KOPT-K1 (cell line): ENCODE data around the gene CADM4.
"Not testable (repeated sequence)": the region's sequence is repeated elsewhere in the genome, so short reads cannot be mapped to it uniquely, and the experiment has no call there.

Experiments used
- H3K27ac ChIP-seq: fragments of 200-600 bp; sonication (generic); 2 replicates; pipeline ENCODE4 v1.5.1; 2016; ENCODE audit warnings: antibody characterized with exemption, mild to moderate bottlenecking, low read depth, low read length; ENCODE audit not compliant: poor library complexity, severe bottlenecking
- H3K36me3 ChIP-seq: fragments of 200-600 bp; sonication (generic); 2 replicates; pipeline ENCODE4 v1.5.1; 2017; ENCODE audit warnings: antibody characterized with exemption, mild to moderate bottlenecking, low read length, moderate library complexity; ENCODE audit not compliant: insufficient read depth
- H3K9me3 ChIP-seq: fragments of 200-600 bp; sonication (generic); 2 replicates; pipeline ENCODE4 v1.5.1; 2017; ENCODE audit warnings: antibody characterized with exemption, low read length, mild to moderate bottlenecking; ENCODE audit not compliant: insufficient read depth, poor library complexity, severe bottlenecking

Gene CADM4

DNA sequence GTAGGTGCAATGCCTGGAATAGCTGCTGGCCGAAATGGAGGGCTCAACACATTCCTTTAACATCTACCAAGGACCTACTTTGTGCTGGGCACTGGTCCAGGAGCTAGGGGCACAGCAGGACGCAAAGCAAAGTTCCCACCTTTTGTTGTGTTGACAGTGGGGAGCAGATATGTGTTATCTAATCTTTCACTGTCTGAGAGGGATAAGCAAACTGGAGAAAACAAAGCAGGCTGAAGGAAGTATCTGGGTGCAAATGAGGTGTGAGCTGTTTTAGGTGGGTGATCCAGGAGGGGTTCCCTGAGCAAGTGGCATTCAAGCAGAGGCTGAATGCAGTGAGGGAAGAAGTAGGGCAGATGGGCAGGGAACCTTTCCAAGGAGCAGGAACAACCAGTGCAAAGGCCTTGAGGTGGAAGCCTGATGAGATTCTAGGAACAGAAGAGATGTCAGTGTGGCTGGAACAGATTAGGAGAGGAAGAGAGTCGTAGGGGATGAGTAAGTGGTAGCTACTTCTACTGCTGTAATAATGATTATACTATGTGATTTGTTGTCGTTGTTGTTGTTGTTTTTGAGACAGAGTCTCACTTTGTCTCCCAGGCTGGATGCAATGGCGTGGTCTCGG is 32.5 kb upstream of the CADM4 start:
- H3K9me3 ChIP-seq = no peaks in the 10 kb centered on the region
- H3K27ac ChIP-seq = no peak overlapping the region
- no peaks in the 10 kb centered on the region for H3K36me3 ChIP-seq

DNA sequence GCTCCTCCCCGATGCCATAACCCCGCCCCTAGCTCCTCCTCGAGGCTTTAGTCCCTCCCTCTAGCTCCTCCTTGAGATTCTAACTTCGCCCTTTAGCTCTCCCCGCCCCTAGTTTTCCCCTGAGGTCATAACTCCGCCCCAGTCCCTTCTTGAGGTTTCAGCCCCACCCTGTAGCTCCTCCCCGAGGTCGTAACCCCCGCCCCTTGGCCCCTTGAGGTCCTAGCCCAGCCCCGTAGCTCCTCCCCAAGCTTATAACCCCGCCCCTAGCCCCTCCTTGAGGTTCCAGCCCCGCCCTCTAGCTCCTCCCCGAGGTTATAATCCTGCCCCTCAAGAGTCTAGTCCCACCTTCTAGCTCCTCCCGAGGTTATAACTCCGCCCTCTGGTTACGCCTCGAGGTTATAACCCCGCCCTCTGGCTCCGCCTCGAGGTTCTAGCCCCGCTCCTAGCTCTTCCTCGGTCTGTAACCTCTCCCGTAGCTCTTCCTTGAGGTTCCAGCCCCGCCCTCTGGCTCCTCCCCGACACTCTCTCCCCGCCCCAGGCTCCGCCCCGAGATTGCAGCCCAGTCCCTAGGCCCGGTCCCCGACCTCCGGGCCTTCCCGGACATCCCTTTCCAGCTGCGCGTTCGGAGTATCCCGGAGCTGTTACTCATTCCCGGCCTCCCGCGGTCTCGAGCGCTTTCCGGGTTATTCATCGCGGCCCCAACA is 28.9 kb upstream of the CADM4 start:
- no peaks in the 10 kb centered on the region for H3K36me3 ChIP-seq
- no peaks in the 10 kb centered on the region for H3K9me3 ChIP-seq
- peak overlapping the region; percentile 65 for H3K27ac ChIP-seq

GRCh38 chr19:43667876-43668405 is 28.3 kb upstream of the CADM4 start:
- no peaks in the 10 kb centered on the region for H3K36me3 ChIP-seq
- H3K9me3 ChIP-seq = no peaks in the 10 kb centered on the region
- peak overlapping the region; percentile 65 for H3K27ac ChIP-seq

DNA sequence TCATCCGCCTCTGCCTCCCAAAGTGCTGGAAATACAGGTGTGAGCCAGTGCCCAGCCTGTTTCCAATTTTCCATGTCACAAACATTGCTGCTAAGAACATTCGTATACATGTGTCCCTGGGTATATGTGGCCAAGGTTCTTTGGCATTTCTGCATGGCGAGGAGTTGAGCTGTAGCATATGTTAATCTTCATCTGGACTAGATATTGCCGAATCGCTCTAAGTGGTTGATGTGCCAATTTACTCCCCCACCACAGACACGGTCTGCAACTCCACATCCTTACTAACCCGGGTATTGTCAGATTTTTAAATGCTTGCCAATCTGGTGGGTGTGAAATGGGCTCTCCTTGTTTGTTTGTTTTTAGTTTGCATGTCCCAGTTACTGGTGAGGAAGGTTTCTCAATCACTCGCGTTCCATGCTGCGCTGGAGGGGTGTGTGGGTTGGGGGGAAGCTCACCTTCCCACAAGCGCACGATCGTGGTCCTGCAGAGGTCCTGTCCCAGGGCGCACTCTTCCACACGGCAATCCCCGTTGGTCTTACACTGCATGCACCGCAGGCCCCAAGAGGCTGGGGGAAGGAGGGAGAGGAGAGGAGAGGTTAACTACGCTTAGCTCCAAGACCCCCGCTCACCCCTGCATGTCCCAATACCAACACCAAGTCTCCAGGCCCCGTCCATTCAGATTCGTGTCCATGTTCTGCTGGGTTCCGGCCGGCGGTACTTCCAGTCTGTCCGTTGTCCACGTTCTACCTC is 27.7 kb upstream of the CADM4 start:
- H3K27ac ChIP-seq = peak overlapping the region; percentile 65
- H3K9me3 ChIP-seq = no peaks in the 10 kb centered on the region
- no peaks in the 10 kb centered on the region for H3K36me3 ChIP-seq

DNA sequence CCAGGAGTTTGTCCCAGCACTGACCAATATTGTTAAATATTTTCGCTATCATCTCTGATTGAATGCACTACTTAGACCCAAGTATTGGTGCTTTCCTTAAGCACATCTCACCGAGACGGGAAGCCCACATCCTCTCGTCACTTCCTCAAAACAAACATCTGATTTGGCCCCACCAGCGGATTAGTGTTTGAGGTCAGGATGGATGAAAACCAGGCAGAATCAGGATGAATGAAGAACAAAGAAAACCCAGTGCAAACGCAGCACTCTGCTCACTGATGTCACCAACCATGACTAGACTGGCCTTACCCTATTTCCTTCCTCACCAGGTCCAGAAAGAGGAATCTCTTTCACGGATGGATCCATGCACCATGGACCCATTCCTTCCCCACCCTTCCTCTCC is 24.4 kb upstream of the CADM4 start:
- no peaks in the 10 kb centered on the region for H3K9me3 ChIP-seq
- H3K36me3 ChIP-seq = no peaks in the 10 kb centered on the region
- H3K27ac ChIP-seq = no peak overlapping the region

DNA sequence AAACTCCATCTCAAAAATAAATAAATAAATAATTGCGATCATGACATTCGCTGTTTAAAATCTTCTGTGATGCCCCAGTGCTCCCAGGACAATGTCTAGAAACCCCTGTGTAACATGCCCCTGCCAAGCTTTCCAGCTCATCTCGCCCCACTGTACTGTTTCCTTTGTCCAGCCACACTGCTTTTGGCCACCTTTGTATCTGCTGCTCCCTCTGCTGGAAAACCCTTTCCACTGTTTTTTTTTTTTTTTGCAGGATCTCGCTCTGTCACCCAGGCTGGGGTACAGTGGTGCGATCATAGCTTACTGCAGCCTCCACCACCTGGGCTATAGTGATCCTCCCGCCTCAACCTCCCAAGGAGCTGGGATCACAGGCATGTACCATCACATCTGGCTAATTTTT is 22.8 kb upstream of the CADM4 start:
- H3K27ac ChIP-seq = no peak overlapping the region
- H3K9me3 ChIP-seq = no peaks in the 10 kb centered on the region
- H3K36me3 ChIP-seq = no peaks in the 10 kb centered on the region

GRCh38 chr19:43660971-43661360 is 21.3 kb upstream of the CADM4 start:
- no peaks in the 10 kb centered on the region for H3K9me3 ChIP-seq
- 0 out of 2 replicates have a peak, but pooled peaks cover 4% of the 10 kb centered on the region for H3K36me3 ChIP-seq
- no peak overlapping the region for H3K27ac ChIP-seq

DNA sequence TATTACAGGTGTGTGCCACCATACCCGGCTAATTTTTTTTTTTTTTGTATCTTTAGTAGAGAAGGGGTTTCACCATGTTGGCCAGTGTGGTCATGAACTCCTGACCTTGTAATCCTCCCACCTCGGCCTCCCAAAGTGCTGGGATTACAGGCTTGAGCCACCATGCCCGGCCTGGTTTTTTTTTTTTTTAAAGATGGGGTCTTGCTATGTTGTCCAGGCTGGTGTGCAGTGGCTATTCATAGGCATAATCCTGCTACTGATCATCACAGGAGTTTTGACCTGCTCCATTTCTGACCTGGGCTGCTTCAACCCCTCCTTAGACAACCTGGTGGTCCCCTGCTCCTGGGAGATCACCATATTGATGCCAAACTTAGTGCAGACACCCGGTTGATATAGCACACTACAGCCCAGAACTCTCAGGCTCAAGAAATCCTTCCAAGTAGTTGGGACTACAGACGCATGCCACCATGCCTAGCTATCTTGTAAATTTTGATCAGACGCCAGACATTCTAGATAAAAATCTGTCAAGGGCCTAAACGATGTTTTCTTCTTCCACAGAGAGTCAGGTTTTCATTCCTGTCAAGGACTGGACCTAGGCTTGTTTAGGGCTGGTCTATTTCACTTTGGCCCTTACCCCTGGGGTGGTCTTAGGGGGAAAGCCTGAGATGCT is 20.8 kb upstream of the CADM4 start:
- Histone ChIP-seq H3K36me3 (peaks cover 9% of the 10 kb centered on the region; the same call in 1 of the 2 replicates), H3K9me3 (no peaks in the 10 kb centered on the region), H3K27ac (no peak overlapping the region)

GRCh38 chr19:43658494-43658893 is 18.8 kb upstream of the CADM4 start:
- H3K9me3 ChIP-seq = no peaks in the 10 kb centered on the region
- H3K36me3 ChIP-seq = peaks cover 20% of the 10 kb centered on the region; the same call in 1 of the 2 replicates
- no peak overlapping the region for H3K27ac ChIP-seq

DNA sequence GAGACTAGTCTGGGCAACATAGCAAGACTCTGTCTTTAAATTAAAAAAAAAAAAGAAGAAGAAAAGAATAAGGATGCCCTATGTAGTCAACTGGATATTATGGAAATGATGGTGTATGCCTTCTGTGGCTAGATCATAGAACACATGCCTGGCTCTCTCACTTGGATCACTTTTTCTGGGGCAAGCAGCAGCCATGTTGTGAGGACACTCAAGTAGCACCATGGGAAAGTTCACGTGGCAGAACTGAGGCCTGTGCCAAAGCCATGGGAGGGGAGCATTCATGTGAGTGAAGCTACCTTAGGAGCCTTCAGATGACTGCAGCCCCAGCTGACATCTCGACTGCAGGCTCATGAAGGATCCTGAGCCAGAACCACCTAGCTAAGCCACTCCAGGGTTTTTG is 18.4 kb upstream of the CADM4 start:
- Histone ChIP-seq H3K9me3 (no peaks in the 10 kb centered on the region), H3K36me3 (peaks cover 20% of the 10 kb centered on the region; the same call in 1 of the 2 replicates), H3K27ac (no peak overlapping the region)

- no peaks in the 10 kb centered on the region for H3K9me3 ChIP-seq
- H3K27ac ChIP-seq = no peak overlapping the region
- H3K36me3 ChIP-seq = peaks cover 28% of the 10 kb centered on the region; the same call in 1 of the 2 replicates
These were observed 16.8 kb upstream of the CADM4 start for GRCh38 chr19:43656436-43656835.

GRCh38 chr19:43652546-43652874 is 12.9 kb upstream of the CADM4 start:
- Histone ChIP-seq H3K27ac (no peak overlapping the region), H3K9me3 (no peaks in the 10 kb centered on the region), H3K36me3 (peaks cover 30% of the 10 kb centered on the region; the same call in 1 of the 2 replicates)

DNA sequence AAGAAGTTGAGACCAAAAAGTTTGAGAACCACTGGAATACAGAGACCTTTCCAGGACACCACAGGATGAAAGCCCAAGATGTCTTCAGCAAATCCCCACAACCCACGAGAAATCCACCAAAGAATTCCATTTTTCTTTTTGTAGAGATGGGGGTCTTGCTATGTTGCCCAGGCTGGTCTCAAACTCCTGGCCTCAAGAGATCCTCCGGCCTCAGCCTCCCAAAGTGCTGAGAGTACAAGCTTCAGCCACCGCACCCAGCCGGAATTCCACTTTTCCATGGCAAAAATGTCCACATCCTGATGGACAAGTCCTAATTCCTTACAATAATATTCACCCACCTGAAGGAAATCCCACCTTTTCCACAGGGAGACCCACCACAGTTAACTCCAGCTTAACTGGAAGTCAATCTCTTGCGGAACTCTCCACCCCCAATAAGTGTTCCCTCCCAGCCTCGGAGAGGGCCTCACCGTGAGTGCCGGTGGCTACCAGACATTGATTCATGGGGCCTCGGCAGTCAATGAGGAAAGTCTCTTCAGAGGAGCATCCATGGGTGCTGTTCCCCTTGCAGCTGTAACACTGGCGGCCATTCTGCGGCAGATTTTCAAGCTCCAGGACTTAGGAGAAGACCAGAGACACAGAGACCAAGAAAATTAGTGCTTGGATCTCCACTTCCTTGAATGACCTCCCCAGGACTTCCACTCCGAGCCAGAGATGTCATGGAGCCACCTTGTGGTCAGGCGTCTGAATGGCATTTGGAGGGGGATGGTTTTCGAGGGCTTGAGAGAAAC is 12.3 kb upstream of the CADM4 start:
- no peaks in the 10 kb centered on the region for H3K9me3 ChIP-seq
- H3K27ac ChIP-seq = no peak overlapping the region
- H3K36me3 ChIP-seq = peaks cover 30% of the 10 kb centered on the region; the same call in 1 of the 2 replicates

GRCh38 chr19:43650276-43650675 is 10.6 kb upstream of the CADM4 start:
- not testable (repeated sequence) for H3K9me3 ChIP-seq, H3K27ac ChIP-seq
- peaks cover 19% of the 10 kb centered on the region; the same call in 1 of the 2 replicates for H3K36me3 ChIP-seq
